HG02588 (cell line): ENCODE measurements around the gene TCF7L2.

Experiments
- ATAC-seq: cut with Tn5 transposase; IDR thresholded peaks from one replicate; pipeline ENCODE4 v1.9.1; 2021; ENCODE audit warnings: mild to moderate bottlenecking, moderate library complexity; ENCODE audit not compliant: unreplicated experiment

TCF7L2 gene

GRCh38 chr10:113214331-113214730 lies 264.3 kb downstream of the TCF7L2 start:
- no peak for ATAC-seq

GRCh38 chr10:113216102-113216501 lies 266.1 kb downstream of the TCF7L2 start:
- no peak for ATAC-seq
